Hematopoietic multipotent progenitor cell treated with erythropoietin and hydrocortisone succinate and interleukin-3 and kit ligand, for 8 days (in vitro differentiated cells): Measurements from ENCODE around the gene AMT.
"Not testable (repeated sequence)": the region's sequence is repeated elsewhere in the genome, so short reads cannot be mapped to it uniquely, and the experiment has no call there.

Experiments used
- DNase-seq: peaks from one replicate; pipeline ENCODE4 v3.0.0-alpha.2; 2015

Gene AMT

GRCh38 chr3:49421890-49422378 lies 339 bp downstream of the AMT start:
- no peak for DNase-seq

GRCh38 chr3:49417516-49418120 lies 4.7 kb downstream of the AMT start:
- DNase-seq: no peak

- DNase-seq: no peak
These were observed 5.4 kb downstream of the AMT start for GRCh38 chr3:49416867-49417266.

GRCh38 chr3:49415931-49416601 lies 6.2 kb downstream of the AMT start:
- no peak for DNase-seq

- DNase-seq: no peak
These were observed 7.5 kb downstream of the AMT start for GRCh38 chr3:49414753-49415152.

- no peak for DNase-seq
These were observed 8.9 kb downstream of the AMT start for GRCh38 chr3:49413338-49413734.

- DNase-seq: no peak
These were observed 9.5 kb downstream of the AMT start for GRCh38 chr3:49412632-49413337.

GRCh38 chr3:49411968-49412631 lies 10.2 kb downstream of the AMT start, which contains the start of the genes RHOA and TCTA:
Gene RHOA, minus strand, starts transcription at chr3:49411976. Its CDS starts 36,387 bp downstream, at chr3:49375589.
Gene TCTA, plus strand, starts transcription at chr3:49412423. Its CDS starts 4 bp downstream, at chr3:49412427.
- DNase-seq: peak; percentile 100

GRCh38 chr3:49411535-49411967 lies 10.7 kb downstream of the AMT start:
- no peak for DNase-seq

GRCh38 chr3:49410846-49411534 lies 11.3 kb downstream of the AMT start:
- peak; percentile 42 for DNase-seq

- DNase-seq: no peak
These were observed 12.0 kb downstream of the AMT start for GRCh38 chr3:49410066-49410845.

GRCh38 chr3:49406571-49407565 lies 15.4 kb downstream of the AMT start:
- no peak for DNase-seq

- DNase-seq: not testable (repeated sequence)
These were observed 16.7 kb downstream of the AMT start for GRCh38 chr3:49405570-49405969.

- DNase-seq: no peak
These were observed 18.4 kb downstream of the AMT start for GRCh38 chr3:49403891-49404290.

GRCh38 chr3:49401766-49402165 lies 20.5 kb downstream of the AMT start:
- DNase-seq: no peak

GRCh38 chr3:49399461-49399860 lies 22.8 kb downstream of the AMT start:
- DNase-seq: no peak

GRCh38 chr3:49397470-49397869 lies 24.8 kb downstream of the AMT start:
- peak; percentile 89 for DNase-seq

- not testable (repeated sequence) for DNase-seq
These were observed 31.0 kb downstream of the AMT start for GRCh38 chr3:49391310-49391709.

- no peak for DNase-seq
These were observed 33.0 kb downstream of the AMT start for GRCh38 chr3:49389297-49389696.

GRCh38 chr3:49388289-49388820 lies 33.9 kb downstream of the AMT start:
- no peak for DNase-seq
